Omental fat pad (tissue), 4 donors: Measurements from ENCODE around the gene FBXW10. TPM values are rescaled to one million over a fixed set of nuclear protein-coding genes. Genes with fewer than 3 reads are reported as not detected.
"Not testable (repeated sequence)": the region's sequence is repeated elsewhere in the genome, so short reads cannot be mapped to it uniquely, and the experiment has no call there.

Experiments
- ATAC-seq: fragments of 150-250 bp; one replicate; pipeline ENCODE4 v1.9.1; 2016; ENCODE audit warnings: mild to moderate bottlenecking, moderate library complexity; ENCODE audit not compliant: low FRiP score
- DNase-seq: peaks from one replicate; pipeline ENCODE4 v3.0.0-alpha.2; 2019; ENCODE audit warnings: low spot score
- total RNA-seq, 4 donors: library from RNA; depleted of rRNA; stranded (reverse); fragments of >200 nt; gene quantifications; one replicate each; pipeline ENCODE4 v1.1.0, GENCODE V29; 2016
- TF ChIP-seq, protein P1 (sequence below), 3 donors: fragments of 450-650 bp; IDR thresholded peaks; one replicate each; pipeline ENCODE4 v1.5.1; 2016 to 2017; ENCODE audit warnings: antibody characterized with exemption in 3 of 3, mild to moderate bottlenecking in 3 of 3, moderate library complexity in 2 of 3

Gene FBXW10
- total RNA-seq, 4 donors from 2014 or later = 0.19 TPM; not detected in 3

DNA sequence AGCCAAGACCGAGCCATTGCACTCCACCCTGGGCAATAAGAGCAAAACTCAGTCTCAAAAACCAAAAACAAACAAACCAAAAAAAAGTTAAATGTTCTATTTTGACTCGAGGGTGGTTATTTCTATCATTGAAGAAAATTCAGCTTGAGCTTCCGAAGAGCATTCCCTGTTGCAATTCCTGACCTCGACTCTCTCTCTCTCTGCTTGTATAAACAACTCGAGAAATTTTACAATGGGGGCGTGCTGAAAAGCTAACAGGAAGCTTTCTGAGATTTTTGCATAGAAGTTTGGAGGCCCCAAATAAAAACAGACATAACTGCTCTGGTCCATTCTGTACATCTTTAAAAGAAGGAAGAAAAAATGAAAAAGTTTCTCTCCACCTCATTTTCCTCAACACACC lies 3.6 kb downstream of the FBXW10 start:
- not testable (repeated sequence) for ATAC-seq, DNase-seq

DNA sequence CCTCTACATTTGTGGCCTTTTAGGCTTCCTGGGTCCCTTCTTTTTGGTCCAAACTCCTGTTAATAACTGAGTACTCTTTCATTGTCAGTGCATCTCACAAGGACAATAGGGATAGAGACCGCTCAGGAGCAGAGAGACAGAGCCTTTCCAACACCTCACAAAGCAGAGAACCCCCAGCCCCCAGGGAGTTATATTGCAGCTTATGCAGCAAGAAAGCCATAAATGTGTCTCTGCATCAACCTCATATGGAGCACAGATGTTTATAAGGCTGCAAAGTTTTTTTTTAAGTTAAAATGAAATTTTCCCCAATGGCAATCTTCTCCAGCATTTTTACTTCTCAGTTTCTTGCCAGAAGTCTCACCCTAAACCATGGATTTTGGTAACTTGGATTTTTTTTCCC lies 6.4 kb downstream of the FBXW10 start:
- not testable (repeated sequence) for DNase-seq, ATAC-seq

DNA sequence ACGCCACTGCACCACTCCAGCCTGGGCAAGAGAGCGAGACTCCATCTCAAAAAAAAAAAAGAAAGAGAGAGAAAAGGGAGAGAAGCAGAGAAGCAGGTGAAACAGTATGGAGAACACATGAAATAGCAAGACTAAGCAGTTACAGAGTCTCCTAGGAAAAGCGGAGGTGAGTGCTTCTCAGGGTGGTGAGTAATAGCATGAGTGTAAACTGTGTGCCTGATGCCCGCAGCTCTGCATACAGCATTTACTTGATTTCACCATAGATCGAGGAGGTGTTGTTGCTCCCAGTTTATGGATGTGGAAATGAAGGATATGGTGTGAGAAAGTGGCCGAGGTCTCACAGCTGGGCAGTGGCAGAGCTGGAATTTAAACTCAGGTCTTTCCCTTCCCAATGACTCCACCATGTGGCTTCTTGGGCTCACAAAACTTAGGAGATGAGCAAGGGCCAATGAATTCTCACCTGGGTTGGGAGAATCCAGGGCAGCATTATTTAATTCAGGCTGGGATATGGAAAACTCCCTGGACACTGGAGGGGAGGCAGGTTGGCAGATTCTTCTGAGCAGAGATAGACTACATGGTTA lies 10.1 kb downstream of the FBXW10 start:
- ATAC-seq, DNase-seq: not testable (repeated sequence)

DNA sequence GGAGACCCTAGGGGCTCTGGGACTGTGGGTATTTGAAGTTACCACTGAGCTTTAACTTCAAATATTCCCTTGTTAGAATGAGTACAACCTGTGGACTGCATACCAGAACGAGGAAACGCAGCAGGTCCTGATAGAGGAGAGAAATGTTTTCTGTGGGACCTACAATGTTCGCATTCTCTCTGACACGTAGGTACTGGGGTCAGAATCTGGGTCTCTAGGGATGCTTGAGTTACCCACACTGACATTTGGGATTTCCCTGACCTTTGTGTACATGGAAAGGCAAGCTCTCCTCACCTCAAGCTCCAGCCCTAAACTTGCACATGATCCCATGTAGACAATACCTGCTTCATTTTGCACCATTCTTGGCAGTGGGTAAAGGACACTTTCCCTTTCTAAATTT lies 12.1 kb downstream of the FBXW10 start:
- not testable (repeated sequence) for DNase-seq, ATAC-seq

DNA sequence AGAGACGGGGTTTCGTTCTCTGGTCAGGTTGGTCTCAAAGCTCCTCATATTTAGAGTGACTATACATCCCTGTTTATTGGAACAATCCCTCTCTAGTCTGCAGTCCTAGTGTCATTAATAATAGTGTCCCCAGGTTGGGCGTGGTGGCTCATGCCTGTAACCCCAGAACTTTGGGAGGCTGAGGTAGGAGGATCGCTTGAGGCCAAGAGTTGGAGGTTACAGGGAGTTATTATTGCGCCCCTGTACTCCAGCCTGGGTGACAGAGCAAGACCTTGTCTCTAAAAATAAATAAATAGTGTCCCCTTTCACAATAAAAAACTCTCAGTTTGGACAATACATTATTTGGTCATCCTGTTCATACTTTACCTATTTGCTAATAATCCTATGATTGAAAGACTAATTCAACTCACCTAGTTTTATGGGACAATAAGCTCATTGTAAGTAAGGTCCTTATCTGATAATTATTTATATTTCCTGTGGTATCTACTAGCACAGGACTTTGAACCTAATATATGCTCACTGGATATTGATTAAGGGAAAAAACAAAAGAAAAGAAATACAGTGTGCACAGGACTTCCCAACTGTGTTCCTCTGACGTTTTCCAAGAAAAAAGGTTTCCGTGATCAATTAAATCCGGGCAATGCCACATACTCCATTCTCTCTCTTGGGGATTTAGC lies 13.7 kb downstream of the FBXW10 start:
- not testable (repeated sequence) for ATAC-seq, DNase-seq

DNA sequence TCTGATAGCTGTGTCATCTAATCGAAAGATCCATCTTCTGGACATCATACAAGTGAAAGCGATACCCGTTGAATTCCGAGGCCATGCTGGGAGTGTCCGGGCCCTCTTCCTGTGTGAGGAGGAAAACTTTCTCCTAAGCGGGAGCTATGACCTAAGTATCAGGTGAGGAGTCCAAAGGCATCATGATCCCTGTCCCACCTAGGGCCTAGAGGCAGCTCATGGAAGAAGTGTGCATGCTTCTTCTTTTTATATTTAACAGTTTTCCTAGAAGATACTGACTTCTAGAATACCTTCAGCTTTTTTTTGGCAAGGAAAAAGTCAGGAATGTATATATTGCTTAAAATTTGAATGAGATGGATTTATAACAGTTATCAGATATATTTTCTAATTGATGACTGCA lies 14.5 kb downstream of the FBXW10 start:
- DNase-seq, ATAC-seq: not testable (repeated sequence)

DNA sequence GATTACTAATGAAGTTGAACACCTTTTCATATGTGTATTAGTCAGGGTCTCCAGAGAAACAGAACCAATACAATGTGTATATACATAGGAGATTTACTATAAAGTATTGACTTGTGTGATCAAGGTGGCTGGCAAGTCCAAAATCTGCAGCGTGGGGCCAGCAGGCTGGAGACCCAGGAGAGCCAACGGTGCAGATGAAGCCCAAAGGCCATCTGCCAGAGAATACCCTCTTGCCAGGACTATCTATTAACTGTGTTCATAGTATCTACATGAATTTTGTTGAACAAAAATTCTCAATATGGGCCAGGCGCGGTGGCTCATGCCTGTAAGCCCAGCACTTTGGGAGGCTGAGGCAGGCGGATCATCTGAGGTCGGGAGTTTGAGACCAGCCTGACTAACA lies 16.4 kb downstream of the FBXW10 start:
- DNase-seq, ATAC-seq: not testable (repeated sequence)

DNA sequence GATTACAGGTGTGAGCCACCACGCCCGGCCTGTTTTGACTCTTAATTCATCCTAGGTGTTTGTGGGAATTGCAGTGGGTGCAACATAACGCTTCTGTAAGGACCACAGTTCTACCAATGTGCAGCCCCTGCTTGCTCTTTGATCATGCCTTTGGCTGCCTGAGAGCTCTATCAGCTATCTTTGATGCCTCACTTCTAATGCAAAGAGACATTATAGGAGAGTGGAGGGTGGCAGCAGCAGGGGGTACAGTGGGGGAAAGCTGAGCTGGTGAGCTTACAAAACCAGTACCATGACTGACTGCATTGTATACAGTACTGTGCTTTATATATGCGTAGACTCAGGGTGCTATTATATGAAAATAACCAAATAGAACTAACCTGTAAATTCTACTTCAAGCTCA lies 26.7 kb downstream of the FBXW10 start:
- DNase-seq = not testable (repeated sequence)

DNA sequence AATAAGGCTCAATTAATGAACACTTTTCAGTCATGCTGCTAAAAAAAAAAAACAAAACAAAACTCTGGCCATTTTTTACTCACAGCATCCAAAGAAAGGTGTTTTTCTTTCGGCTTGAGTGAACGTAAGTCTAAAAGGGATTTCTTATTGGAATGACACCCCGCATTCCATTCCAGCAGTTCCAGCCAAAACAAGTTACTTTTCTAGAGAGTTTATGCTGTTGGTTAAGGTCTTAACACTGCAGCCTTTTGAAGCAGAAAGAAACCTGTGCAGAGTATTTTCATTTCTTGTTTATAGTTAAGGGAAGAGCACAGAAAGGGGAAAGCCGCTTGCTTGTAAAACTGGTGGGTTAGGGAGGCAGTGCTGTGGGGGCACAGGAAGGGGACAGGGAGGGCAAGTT lies 27.2 kb downstream of the FBXW10 start:
- ATAC-seq, DNase-seq: not testable (repeated sequence)

More for the DNA sequence above, 26.7 kb downstream of the FBXW10 start:
- not testable (repeated sequence) for ATAC-seq

DNA sequence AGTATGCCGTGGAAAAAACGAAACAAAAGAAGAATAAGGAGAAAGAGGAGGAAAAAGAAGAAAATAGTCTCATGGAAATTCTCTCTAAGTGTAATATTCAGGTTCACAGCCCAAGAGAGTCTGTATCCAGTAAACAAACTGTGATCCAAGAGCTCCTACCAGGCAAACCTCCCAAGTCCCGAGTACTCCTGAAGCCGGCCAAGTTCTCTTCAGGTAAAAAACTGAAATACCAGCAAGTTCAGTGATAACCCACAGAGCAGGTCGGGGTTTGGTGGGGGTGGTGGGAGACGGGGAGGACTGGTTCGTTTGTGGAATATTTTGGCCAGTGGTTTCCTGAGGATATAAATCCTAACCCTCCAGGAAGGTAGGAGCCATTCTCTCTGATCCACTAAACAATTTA lies 28.6 kb downstream of the FBXW10 start:
- ATAC-seq (no peak), DNase-seq (no peak)
- TF ChIP-seq, protein P1, sequence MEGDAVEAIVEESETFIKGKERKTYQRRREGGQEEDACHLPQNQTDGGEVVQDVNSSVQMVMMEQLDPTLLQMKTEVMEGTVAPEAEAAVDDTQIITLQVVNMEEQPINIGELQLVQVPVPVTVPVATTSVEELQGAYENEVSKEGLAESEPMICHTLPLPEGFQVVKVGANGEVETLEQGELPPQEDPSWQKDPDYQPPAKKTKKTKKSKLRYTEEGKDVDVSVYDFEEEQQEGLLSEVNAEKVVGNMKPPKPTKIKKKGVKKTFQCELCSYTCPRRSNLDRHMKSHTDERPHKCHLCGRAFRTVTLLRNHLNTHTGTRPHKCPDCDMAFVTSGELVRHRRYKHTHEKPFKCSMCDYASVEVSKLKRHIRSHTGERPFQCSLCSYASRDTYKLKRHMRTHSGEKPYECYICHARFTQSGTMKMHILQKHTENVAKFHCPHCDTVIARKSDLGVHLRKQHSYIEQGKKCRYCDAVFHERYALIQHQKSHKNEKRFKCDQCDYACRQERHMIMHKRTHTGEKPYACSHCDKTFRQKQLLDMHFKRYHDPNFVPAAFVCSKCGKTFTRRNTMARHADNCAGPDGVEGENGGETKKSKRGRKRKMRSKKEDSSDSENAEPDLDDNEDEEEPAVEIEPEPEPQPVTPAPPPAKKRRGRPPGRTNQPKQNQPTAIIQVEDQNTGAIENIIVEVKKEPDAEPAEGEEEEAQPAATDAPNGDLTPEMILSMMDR (IDR thresholded peaks at IDR 0.05) = no peak

DNA sequence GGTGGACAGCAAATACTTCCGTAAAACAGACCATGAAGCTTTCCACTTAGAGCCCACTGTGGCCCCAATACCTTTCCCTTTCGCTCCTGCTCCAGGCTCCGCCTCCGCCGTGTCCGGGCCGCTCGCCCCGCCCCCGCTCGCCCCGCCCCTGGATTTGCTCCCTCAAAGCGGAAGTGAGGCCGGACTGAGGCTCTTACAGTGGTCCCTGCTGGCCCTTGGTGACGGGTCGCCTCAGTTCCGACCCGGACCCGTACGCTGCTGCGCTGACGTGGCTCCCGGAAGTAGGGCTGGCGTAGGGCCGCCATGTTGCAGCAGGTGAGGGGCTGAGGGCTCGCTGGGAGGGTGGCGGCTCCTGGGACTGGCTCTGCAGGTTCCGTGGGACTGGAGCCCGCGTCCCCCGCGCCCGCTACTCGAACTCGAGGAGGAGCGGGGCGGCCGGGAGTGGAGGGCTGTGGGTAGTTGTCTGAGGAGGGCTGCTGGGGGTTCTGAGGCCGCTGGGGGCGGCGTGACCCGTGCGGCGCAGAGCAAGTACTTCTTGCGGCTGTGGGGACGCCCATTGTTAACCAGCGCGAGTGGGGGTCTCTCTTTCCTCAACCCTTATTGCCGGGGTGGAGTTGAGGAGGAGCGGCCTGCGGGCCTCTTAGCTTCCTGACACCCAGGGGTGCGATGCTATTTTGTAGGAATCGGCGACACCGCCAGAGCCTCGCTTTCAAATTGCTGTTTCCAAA lies 37.3 kb downstream of the FBXW10 start, which contains the start of gene TVP23B:
Gene TVP23B, plus strand, starts transcription at position 193 of the 728 bp plus-strand sequence. Its CDS starts 111 bp downstream, at position 304.
- DNase-seq (peak; percentile 87), ATAC-seq (peak; percentile 100)

DNA sequence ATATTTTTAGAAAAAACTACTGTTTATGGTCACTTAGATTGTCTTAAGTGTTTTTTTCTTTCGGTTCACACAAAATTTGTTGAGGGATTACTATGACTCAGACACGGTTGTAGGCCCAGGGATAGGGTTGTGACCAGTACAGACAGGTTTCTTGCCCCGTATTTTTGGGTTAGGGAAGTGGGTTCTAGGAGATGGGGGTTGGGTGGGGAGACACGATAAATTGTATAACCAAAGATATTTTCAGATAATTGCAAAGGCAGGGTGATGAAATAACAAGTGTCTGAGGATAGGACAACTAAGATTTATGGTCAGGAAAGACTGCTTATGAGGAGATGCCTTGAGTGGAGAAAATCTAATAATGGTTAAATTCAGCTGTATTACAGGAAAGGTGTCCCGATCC lies 38.0 kb downstream of the FBXW10 start:
- DNase-seq, ATAC-seq: not testable (repeated sequence)

DNA sequence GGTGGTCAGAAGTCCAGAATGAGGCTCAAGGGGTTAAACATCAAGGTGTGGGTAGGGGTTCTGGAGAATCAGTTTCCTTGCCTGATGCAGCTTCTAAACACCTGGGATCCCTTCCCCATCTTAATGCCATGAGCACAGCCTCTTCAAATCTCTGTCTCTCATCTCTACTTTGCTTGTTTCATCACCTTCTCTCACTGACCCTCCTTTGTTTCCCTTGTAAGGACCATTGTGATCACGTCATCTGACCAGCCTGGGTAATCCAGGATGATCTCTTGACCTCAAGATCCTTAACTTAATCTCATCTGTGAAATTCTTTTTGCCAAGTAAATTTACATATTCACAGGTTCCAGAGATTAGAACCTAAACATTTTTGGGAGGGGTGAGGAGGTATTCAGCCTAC lies 42.1 kb downstream of the FBXW10 start:
- DNase-seq, ATAC-seq: not testable (repeated sequence)

DNA sequence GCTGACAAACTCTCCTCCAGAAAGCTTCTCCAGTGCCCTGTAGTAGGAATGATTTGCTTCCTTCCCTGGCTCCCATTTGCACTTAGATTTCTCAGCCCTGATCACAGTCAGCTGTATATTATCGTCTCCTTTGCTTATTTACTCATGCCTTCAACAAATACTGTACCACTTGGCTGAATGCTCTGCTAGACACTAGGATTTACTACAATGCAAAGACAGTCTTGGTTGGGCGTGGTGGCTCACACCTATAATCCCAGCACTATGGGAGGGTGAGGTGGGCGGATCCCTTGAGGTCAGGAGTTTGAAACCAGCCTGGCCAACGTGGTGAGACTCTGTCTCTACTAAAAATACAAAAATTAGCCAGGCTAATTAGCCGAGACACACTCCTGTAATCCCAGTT lies 43.0 kb downstream of the FBXW10 start:
- DNase-seq, ATAC-seq: not testable (repeated sequence)

DNA sequence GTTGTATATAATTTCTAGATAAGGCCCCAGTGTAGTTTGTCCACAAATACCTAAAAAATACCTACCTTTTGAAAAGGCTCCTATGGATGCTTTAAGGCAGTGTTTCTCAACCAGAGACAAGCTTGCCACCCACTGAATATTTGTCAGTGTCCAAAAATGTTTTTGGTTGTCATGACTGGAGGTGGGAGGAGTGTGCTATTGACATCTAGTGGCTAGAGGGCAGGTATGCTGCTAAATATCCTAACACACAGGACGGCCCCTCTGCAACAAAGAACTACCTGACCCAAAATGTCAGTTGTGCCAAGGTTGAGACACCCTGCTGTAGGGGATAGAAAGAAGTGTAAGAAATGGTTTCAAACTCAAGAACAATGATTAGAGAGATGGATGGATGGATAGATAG lies 47.5 kb downstream of the FBXW10 start:
- ATAC-seq, DNase-seq: not testable (repeated sequence)

DNA sequence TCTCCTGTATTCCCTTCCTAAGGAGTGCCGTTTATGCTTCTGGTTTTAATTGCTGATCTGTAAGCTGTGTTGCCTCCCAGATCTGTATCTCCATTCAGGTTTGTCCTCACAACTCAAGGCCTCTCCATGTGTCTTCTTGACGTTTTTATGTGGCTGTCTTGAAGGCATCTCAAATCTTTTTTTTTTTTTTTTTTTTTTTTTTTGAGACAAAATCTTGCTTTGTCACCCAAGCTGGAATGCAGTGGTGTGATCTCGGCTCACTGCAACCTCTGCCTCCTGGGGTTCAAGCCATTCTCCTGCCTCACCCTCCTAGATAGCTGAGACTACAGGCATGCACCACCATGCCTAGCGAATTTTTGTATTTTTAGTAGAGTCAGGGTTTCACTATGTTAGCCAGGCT lies 51.0 kb downstream of the FBXW10 start:
- ATAC-seq, DNase-seq: not testable (repeated sequence)

DNA sequence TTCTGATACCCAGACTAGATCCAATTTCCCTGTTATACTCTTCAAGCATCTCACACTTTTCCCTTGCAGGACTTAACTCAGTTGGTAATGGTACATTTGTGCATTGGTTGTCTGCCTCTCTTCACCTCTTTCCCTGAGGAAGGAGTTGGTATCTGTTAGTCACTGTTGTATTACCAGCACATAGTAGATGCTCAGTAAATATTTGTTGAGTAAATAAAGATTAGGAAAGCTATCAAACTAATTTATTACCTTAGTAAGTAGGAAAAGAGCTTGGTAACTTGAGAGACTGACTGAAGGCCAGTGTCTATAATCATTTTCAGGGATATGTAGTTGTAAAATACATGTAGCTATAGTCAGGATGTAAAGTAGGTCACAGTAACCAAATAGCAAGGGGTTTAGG lies 53.0 kb downstream of the FBXW10 start:
- not testable (repeated sequence) for DNase-seq, ATAC-seq

DNA sequence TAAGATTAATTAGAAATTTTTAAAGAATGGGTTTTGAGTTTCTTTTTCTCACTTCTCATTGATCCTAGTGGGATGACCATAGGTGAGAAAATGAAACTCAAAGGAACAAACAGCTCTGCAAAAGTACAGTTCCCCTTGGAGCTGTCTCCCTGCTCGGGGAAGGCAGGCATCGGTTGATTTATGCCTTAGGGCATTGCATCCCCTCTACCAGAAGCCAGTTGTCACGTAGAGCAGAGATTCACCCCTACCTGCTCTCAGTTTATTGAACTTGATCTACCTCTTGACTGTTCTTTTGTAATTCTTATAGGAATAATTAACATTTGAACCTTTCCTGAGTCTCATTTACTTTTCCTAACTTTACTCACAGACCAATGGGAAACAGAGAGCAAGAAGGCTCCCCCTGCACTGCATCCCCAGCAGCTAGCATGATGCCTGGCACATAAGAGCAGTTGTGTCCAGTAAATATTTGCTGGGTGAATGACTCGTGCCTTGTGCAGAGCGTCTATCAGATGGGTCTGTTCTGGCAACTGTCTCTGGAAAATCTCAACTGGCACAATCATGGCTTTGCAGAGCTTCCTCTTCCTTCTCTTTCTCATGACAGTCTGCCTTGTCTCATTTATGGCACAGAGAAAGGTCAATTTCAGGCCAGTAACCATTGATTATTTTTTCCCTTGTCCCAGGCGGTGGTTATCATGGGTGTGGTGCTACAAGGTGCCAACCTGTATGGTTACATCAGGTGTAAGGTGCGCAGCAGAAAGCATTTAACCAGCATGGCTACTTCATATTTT lies 59.8 kb downstream of the FBXW10 start:
- not testable (repeated sequence) for ATAC-seq, DNase-seq
